IMR-90 (cell line): ENCODE measurements around the gene PPAT. TPM values are rescaled to one million over a fixed set of nuclear protein-coding genes. Genes with fewer than 3 reads are reported as not detected.

ENCODE experiments used
- ATAC-seq: fragments of 200-7000 bp; cut with Tn5 transposase; 2 replicates; pipeline ENCODE4 v1.9.1; 2020; ENCODE audit warnings: low read depth, mild to moderate bottlenecking, moderate library complexity
- Bru-seq: library from RNA; stranded (reverse); fragments of 400-500 nt; gene quantifications from one replicate; lab custom pipeline; 2021; lab: Mats Ljungman, UMichigan
- BruChase-seq, 2 experiments: library from RNA; stranded (reverse); fragments of 400-500 nt; gene quantifications; one replicate each; lab custom pipeline; 2021; lab: Mats Ljungman, UMichigan
- BruUV-seq: library from RNA; stranded (reverse); fragments of 400-500 nt; replicated peaks from 2 replicates; lab custom pipeline; 2021; lab: Mats Ljungman, UMichigan
- CTCF ChIA-PET: fragments of 300-600 bp; formaldehyde crosslinking; extraction: SDS; loops from one replicate; lab custom pipeline; 2021; ENCODE audit warnings: antibody characterized with exemption; lab: Yijun Ruan, JAX
- POLR2A ChIA-PET: fragments of 300-600 bp; sonication (Branson Sonifier 250); formaldehyde crosslinking; loops from one replicate; lab custom pipeline; 2022; ENCODE audit warnings: antibody characterized with exemption; ENCODE audit not compliant: unreplicated experiment; lab: Charles Lee
- DNase-seq: peaks from one replicate; pipeline ENCODE4 v3.0.0; 2013
- H2AFZ ChIP-seq: replicated peaks from 2 replicates; pipeline ENCODE3; 2013; ENCODE audit warnings: low read length, mild to moderate bottlenecking; ENCODE audit not compliant: poor library complexity
- H2AK5ac ChIP-seq: 2 replicates; pipeline ENCODE4 v1.6.1; 2013; ENCODE audit warnings: low read depth, low read length, inconsistent platforms
- H2AK9ac ChIP-seq: replicated peaks from 2 replicates; pipeline ENCODE3; 2013; ENCODE audit warnings: mild to moderate bottlenecking, low read depth, low read length, moderate library complexity; ENCODE audit not compliant: poor library complexity
- H2BK120ac ChIP-seq: 2 replicates; pipeline ENCODE4 v1.6.1; 2013; ENCODE audit warnings: low read depth, low read length, inconsistent platforms
- H2BK15ac ChIP-seq: 3 replicates; pipeline ENCODE4 v1.6.1; 2013; ENCODE audit warnings: low read depth, low read length, inconsistent platforms
- H2BK20ac ChIP-seq: 2 replicates; pipeline ENCODE4 v1.6.1; 2013; ENCODE audit warnings: low read depth, mild to moderate bottlenecking, inconsistent platforms, low read length, moderate library complexity
- H2BK5ac ChIP-seq: 2 replicates; pipeline ENCODE4 v1.6.1; 2013; ENCODE audit warnings: mild to moderate bottlenecking, low read depth, low read length, inconsistent platforms; ENCODE audit not compliant: poor library complexity, severe bottlenecking
- H3K14ac ChIP-seq: replicated peaks from 2 replicates; pipeline ENCODE4 v1.6.1; 2013; ENCODE audit warnings: low read depth, low read length, inconsistent platforms
- H3K18ac ChIP-seq: 2 replicates; pipeline ENCODE4 v1.6.1; 2013; ENCODE audit warnings: low read depth, low read length, control low read depth
- H3K23ac ChIP-seq: 2 replicates; pipeline ENCODE4 v1.6.1; 2013; ENCODE audit warnings: low read depth, low read length, inconsistent platforms
- H3K27ac ChIP-seq: 2 replicates; pipeline ENCODE4 v1.5.1; 2013; ENCODE audit warnings: mild to moderate bottlenecking, control low read depth, low read length; ENCODE audit not compliant: insufficient read depth
- H3K27me3 ChIP-seq: 2 replicates; pipeline ENCODE4 v1.6.1; 2013; ENCODE audit warnings: low read length; ENCODE audit not compliant: control insufficient read depth, insufficient read depth
- H3K36me3 ChIP-seq: 2 replicates; pipeline ENCODE4 v1.6.1; 2013; ENCODE audit warnings: low read length, mixed read lengths; ENCODE audit not compliant: control insufficient read depth, insufficient read depth
- H3K4ac ChIP-seq: 2 replicates; pipeline ENCODE4 v1.6.1; 2013; ENCODE audit warnings: low read depth, low read length, inconsistent platforms
- H3K4me1 ChIP-seq: 2 replicates; pipeline ENCODE4 v1.6.1; 2013; ENCODE audit warnings: low read length, mixed read lengths; ENCODE audit not compliant: control insufficient read depth, insufficient read depth
- H3K4me2 ChIP-seq: 2 replicates; pipeline ENCODE4 v1.6.1; 2013; ENCODE audit warnings: low read depth, mild to moderate bottlenecking, control low read depth, low read length, moderate library complexity
- H3K4me3 ChIP-seq: 2 replicates; pipeline ENCODE4 v1.5.1; 2013; ENCODE audit warnings: low read depth, mild to moderate bottlenecking, control low read depth, low read length, moderate library complexity; ENCODE audit not compliant: insufficient read depth
- H3K56ac ChIP-seq: 2 replicates; pipeline ENCODE4 v1.6.1; 2013; ENCODE audit warnings: low read length, inconsistent platforms; ENCODE audit not compliant: insufficient read depth; ENCODE audit errors: extremely low read depth
- H3K79me1 ChIP-seq, 2 experiments: 2 replicates each; pipeline ENCODE4 v1.6.1; 2013; ENCODE audit warnings: low read length in 2 of 2, inconsistent platforms in 1 of 2, low read depth in 1 of 2
- H3K9ac ChIP-seq: 2 replicates; pipeline ENCODE4 v1.6.1; 2013; ENCODE audit warnings: low read depth, low read length, control low read depth
- H3K9me1 ChIP-seq: 2 replicates; pipeline ENCODE4 v1.6.1; 2013; ENCODE audit warnings: low read length, inconsistent platforms; ENCODE audit not compliant: insufficient read depth
- H3K9me3 ChIP-seq: 2 replicates; pipeline ENCODE4 v1.6.1; 2013; ENCODE audit warnings: low read length; ENCODE audit not compliant: control insufficient read depth, insufficient read depth
- H4K20me1 ChIP-seq: 2 replicates; pipeline ENCODE4 v1.6.1; 2013; ENCODE audit warnings: low read length, inconsistent platforms; ENCODE audit not compliant: insufficient read depth
- H4K5ac ChIP-seq: 2 replicates; pipeline ENCODE4 v1.6.1; 2013; ENCODE audit warnings: mild to moderate bottlenecking, low read depth, low read length, control low read depth
- H4K8ac ChIP-seq, 2 experiments: 2 replicates each; pipeline ENCODE4 v1.6.1; 2013; ENCODE audit warnings: low read depth in 2 of 2, low read length in 2 of 2, control low read depth in 1 of 2, inconsistent platforms in 1 of 2
- H4K91ac ChIP-seq: 2 replicates; pipeline ENCODE4 v1.6.1; 2013; ENCODE audit warnings: low read depth, low read length, inconsistent platforms; ENCODE audit not compliant: insufficient read depth
- BHLHE40 ChIP-seq: fragments of 150-350 bp; IDR thresholded peaks from 2 replicates; pipeline ENCODE4 v1.6.1; 2016; ENCODE audit warnings: mild to moderate bottlenecking, low read depth, low read length
- CHD1 ChIP-seq: IDR thresholded peaks from 2 replicates; pipeline ENCODE4 v1.6.1; 2012; ENCODE audit warnings: low read depth, low read length, improper control_type of control experiment
- CTCF ChIP-seq: conservative IDR thresholded peaks from 2 replicates; pipeline ENCODE4 v1.5.1; 2012; ENCODE audit warnings: mild to moderate bottlenecking, low read depth, low read length, improper control_type of control experiment
- FOS ChIP-seq: fragments of 150-350 bp; IDR thresholded peaks from 2 replicates; pipeline ENCODE4 v1.6.1; 2016; ENCODE audit warnings: low read depth, low read length
- MAFK ChIP-seq: IDR thresholded peaks from 2 replicates; pipeline ENCODE4 v1.6.1; 2012; ENCODE audit warnings: low read depth, low read length, improper control_type of control experiment
- MAZ ChIP-seq: IDR thresholded peaks from 2 replicates; pipeline ENCODE4 v1.6.1; 2012; ENCODE audit warnings: low read depth, mild to moderate bottlenecking, low read length, improper control_type of control experiment, moderate library complexity, borderline replicate concordance
- MXI1 ChIP-seq: IDR thresholded peaks from 2 replicates; pipeline ENCODE4 v1.6.1; 2012; ENCODE audit warnings: low read depth, mild to moderate bottlenecking, low read length, moderate library complexity, borderline replicate concordance
- NFE2L2 ChIP-seq: fragments of 150-350 bp; IDR thresholded peaks from 2 replicates; pipeline ENCODE4 v1.6.1; 2016; ENCODE audit warnings: low read depth, mild to moderate bottlenecking, low read length
- RAD21 ChIP-seq: IDR thresholded peaks from 2 replicates; pipeline ENCODE4 v1.6.1; 2012; ENCODE audit warnings: low read length, improper control_type of control experiment
- RFX5 ChIP-seq: IDR thresholded peaks from 2 replicates; pipeline ENCODE4 v1.8.0; 2012; ENCODE audit warnings: low read depth, mild to moderate bottlenecking, low read length, moderate library complexity
- SMC3 ChIP-seq: fragments of 150-350 bp; IDR thresholded peaks from 2 replicates; pipeline ENCODE4 v1.6.1; 2016; ENCODE audit warnings: low read depth, mild to moderate bottlenecking, antibody characterized with exemption, low read length, moderate library complexity
- USF2 ChIP-seq: fragments of 150-350 bp; IDR thresholded peaks from 2 replicates; pipeline ENCODE4 v1.6.1; 2017; ENCODE audit warnings: mild to moderate bottlenecking, antibody characterized with exemption, low read length, low read depth
- WGBS, 2 experiments: methylation state at CpG; one replicate each; pipeline versions ENCODE4 v1.1.5 to v1.1.7; 2013; ENCODE audit warnings: missing lambda C conversion rate in 2 of 2; ENCODE audit not compliant: insufficient read length in 1 of 2; ENCODE audit errors: extremely low coverage in 2 of 2; 5-methylcytosine and 5-hydroxymethylcytosine counted together
- dilution Hi-C: fragments of 300-500 bp; cut with HindIII; formaldehyde crosslinking; loops from one replicate; pipeline ENCODE4 v1.14.3; 2018; ENCODE audit warnings: low sequenced_read_pairs; ENCODE audit not compliant: unreplicated experiment
- in situ Hi-C: fragments of 300-500 bp; cut with MboI; formaldehyde crosslinking; loops from 3 replicates; pipeline ENCODE4 v1.14.3; 2019; ENCODE audit warnings: low sequenced_read_pairs, inconsistent platforms, mixed read lengths
- intact Hi-C: fragments of 100-400 bp; cut with micrococcal nuclease; formaldehyde crosslinking; loops from 2 replicates; pipeline ENCODE4 v1.10.0; 2022
- long read RNA-seq: library from polyadenylated mRNA; unstranded; transcript quantifications from one replicate; pipeline ENCODE4 v2.0.0, GENCODE V29; 2021; ENCODE audit not compliant: unreplicated experiment
- polyA plus RNA-seq, 3 experiments: library from polyadenylated mRNA; depleted of rRNA; stranded (reverse); fragments of >200 nt; gene quantifications; 2 replicates each; pipeline ENCODE4 v1.2.3, GENCODE V29; 2012; ENCODE audit warnings: low replicate concordance in 1 of 3
- total RNA-seq: library from RNA; depleted of rRNA; stranded (reverse); fragments of >200 nt; gene quantifications from 2 replicates; pipeline ENCODE4 v1.2.3, GENCODE V29; 2012; rRNA removed

Gene PPAT
- 21.1 and 32.2 TPM in 2 replicates for total RNA-seq
- polyA plus RNA-seq (2012; rRNA removed), result 5.9 and 7.0 TPM in 2 replicates
- 1.4 and 1.5 TPM in 2 replicates for polyA plus RNA-seq (2012; cell fraction: cytosol; rRNA removed)
- 1.4 and 6.4 TPM in 2 replicates for polyA plus RNA-seq (2012; cell fraction: nucleus; rRNA removed; ENCODE audit: low replicate concordance)
- Bru-seq, nascent RNA, result percentile 58 among the genes with signal in this experiment
- percentile 49 among the genes with signal in this experiment for BruChase-seq, experiment 1, labeled RNA remaining after a 6-hour chase
- BruChase-seq, experiment 2, labeled RNA remaining after a 2-hour chase, result percentile 55 among the genes with signal in this experiment
- long read RNA-seq, transcript PPAT-201 (11 exons, 3,682 nt), result major isoform, 23 of 27 reads
- long read RNA-seq, partial matches to known transcripts, result 0 of 27 reads
- long read RNA-seq, other reads (novel, unspliced or antisense), result 4 of 27 reads

- Histone ChIP-seq H2BK120ac (peak within 1 kb of the TSS; percentile 62), H3K9me1 (peaks cover 4% of the 10 kb centered on the region; the same call in 1 of the 2 replicates), H2AK9ac (peak within 1 kb of the TSS; percentile 100), H2BK15ac (no peak within 1 kb of the TSS; the same call in 2 of the 3 replicates), H2AK5ac (peak within 1 kb of the TSS; percentile 89), H4K5ac (0 out of 2 replicates have a peak within 1 kb of the TSS, but pooled peaks have one; percentile 10), H4K8ac (peak within 1 kb of the TSS; percentile 85 to 92), H3K14ac (peak within 1 kb of the TSS; percentile 96), H3K23ac (peak within 1 kb of the TSS; percentile 92), H3K79me1 (peaks cover 6 to 45% of the 10 kb centered on the region in 2 experiments; a peak in 3 of 4 replicates), H3K4me3 (peak within 1 kb of the TSS; percentile 59), H2BK20ac (0 out of 2 replicates have a peak within 1 kb of the TSS, but pooled peaks have one; percentile 30), H2BK5ac (peak within 1 kb of the TSS; percentile 84), H3K18ac (peak within 1 kb of the TSS; percentile 36), H3K27ac (peak within 1 kb of the TSS; percentile 79), H3K9ac (peak within 1 kb of the TSS; percentile 68), H3K4ac (peak within 1 kb of the TSS; percentile 92), H3K27me3 (no peaks in the 10 kb centered on the region), H3K4me1 (no peaks in the 10 kb centered on the region), H4K20me1 (peaks cover 11% of the 10 kb centered on the region), H3K4me2 (peak within 1 kb of the TSS; percentile 95), H3K56ac (peak within 1 kb of the TSS; percentile 99), H4K91ac (peak within 1 kb of the TSS; percentile 88), H3K36me3 (no peaks in the 10 kb centered on the region; the same call in 1 of the 2 replicates), H2AFZ (peak within 1 kb of the TSS; percentile 99), H3K9me3 (no peaks in the 10 kb centered on the region)
- WGBS, 2 experiments, result 1% methylated on average over 26 of the region's 61 CpGs; no CpG with 5 or more reads in 1 of the 2 experiments
- CTCF ChIA-PET, result interaction anchor here (0.6 to 1.3 kb wide), 3 partner anchors 10 to 1007 kb away, joined by 6 to 8 read pairs (median 6); no protein-coding TSS in a partner anchor
- in situ Hi-C loops (no loop called here), dilution Hi-C loops (no loop called here), intact Hi-C loops (no loop called here)
- DNase-seq (peak; percentile 95), ATAC-seq (peak; percentile 93)
- POLR2A ChIA-PET, result interaction anchor here (0.6 to 1.8 kb wide), 3 partner anchors 8 to 1037 kb away, joined by 3 to 6 read pairs (median 3); no protein-coding TSS in a partner anchor
- no TSS peak for BruUV-seq
- TF ChIP-seq BHLHE40 (peak; percentile 57), NFE2L2 (no peak), RAD21 (no peak), CHD1 (no peak; the same call in 1 of the 2 replicates), CTCF (0 out of 2 replicates have a peak, but pooled peaks have one; percentile 20), FOS (no peak), MAFK (no peak), MXI1 (peak; percentile 89), USF2 (peak; percentile 50), SMC3 (no peak), MAZ (0 out of 2 replicates have a peak, but pooled peaks have one; percentile 24), RFX5 (no peak)
Observed at GRCh38 chr4:56435140-56435926, at the start of gene PPAT. Gene PPAT (minus strand): TSS chr4:56435615. CDS start chr4:56435477, 138 bp downstream.
